Liver (tissue), 9 donors: ENCODE results near the gene NEK6. TPM values are rescaled to one million over a fixed set of nuclear protein-coding genes. Genes with fewer than 3 reads are reported as not detected.

Experiments
- DNase-seq: peaks from one replicate; pipeline ENCODE4 v3.0.0-alpha.2; 2017; ENCODE audit warnings: low spot score
- H3K27ac ChIP-seq, 2 donors: one replicate each; pipeline ENCODE4 v1.7.0; 2013; ENCODE audit warnings: inconsistent platforms in 2 of 2, low read length in 2 of 2, control low read depth in 1 of 2, low read depth in 1 of 2, mild to moderate bottlenecking in 1 of 2
- H3K27me3 ChIP-seq, 4 donors: one replicate each; pipeline versions ENCODE4 v1.6.1 to v1.7.0; 2013; ENCODE audit warnings: low read length in 3 of 4, inconsistent platforms in 1 of 4, mild to moderate bottlenecking in 1 of 4, moderate library complexity in 1 of 4; ENCODE audit not compliant: control insufficient read depth in 4 of 4, insufficient read depth in 4 of 4
- H3K36me3 ChIP-seq, 4 donors: one replicate each; pipeline versions ENCODE4 v1.6.1 to v1.7.0; 2013; ENCODE audit warnings: low read length in 3 of 4, mild to moderate bottlenecking in 3 of 4, low read depth in 1 of 4, moderate library complexity in 1 of 4; ENCODE audit not compliant: control insufficient read depth in 4 of 4, insufficient read depth in 3 of 4
- H3K4me1 ChIP-seq, 4 donors: one replicate each; pipeline versions ENCODE4 v1.6.1 to v1.7.0; 2013; ENCODE audit warnings: low read length in 3 of 4, mild to moderate bottlenecking in 3 of 4, moderate library complexity in 1 of 4; ENCODE audit not compliant: control insufficient read depth in 4 of 4, insufficient read depth in 4 of 4
- H3K4me3 ChIP-seq, 3 donors: one replicate each; pipeline versions ENCODE4 v1.6.1 to v1.7.0; 2013; ENCODE audit warnings: low read length in 3 of 3, control low read depth in 1 of 3, low read depth in 1 of 3, mild to moderate bottlenecking in 1 of 3
- H3K9ac ChIP-seq, 2 donors: one replicate each; pipeline ENCODE4 v1.7.0; 2013; ENCODE audit warnings: low read length in 2 of 2, mild to moderate bottlenecking in 2 of 2, moderate library complexity in 2 of 2, control low read depth in 1 of 2, low read depth in 1 of 2
- H3K9me3 ChIP-seq, 4 donors: one replicate each; pipeline versions ENCODE4 v1.6.1 to v1.7.0; 2013; ENCODE audit warnings: low read length in 3 of 4; ENCODE audit not compliant: control insufficient read depth in 4 of 4
- ATF3 ChIP-seq: IDR thresholded peaks from 2 replicates; pipeline ENCODE4 v1.6.1; 2016; ENCODE audit warnings: antibody characterized with exemption
- CTCF ChIP-seq: fragments of 150-350 bp; IDR thresholded peaks from 2 replicates; pipeline ENCODE4 v1.5.1; 2017; ENCODE audit warnings: improper control_type of control experiment, low read depth, low read length; ENCODE audit not compliant: missing input control
- EGR1 ChIP-seq, 2 donors: IDR thresholded peaks; 2 replicates each; pipeline ENCODE4 v1.6.1; 2016 to 2018; ENCODE audit warnings: antibody characterized with exemption in 2 of 2, low read depth in 2 of 2
- FOXA1 ChIP-seq: IDR thresholded peaks from 2 replicates; pipeline ENCODE4 v1.6.1; 2016; ENCODE audit warnings: antibody characterized with exemption
- FOXA2 ChIP-seq: IDR thresholded peaks from 2 replicates; pipeline ENCODE4 v1.6.1; 2016; ENCODE audit warnings: antibody characterized with exemption
- GABPA ChIP-seq, 2 donors: IDR thresholded peaks in 1 of 2; conservative IDR thresholded peaks in 1 of 2; 2 replicates each; pipeline ENCODE4 v1.6.1; 2016; ENCODE audit warnings: antibody characterized with exemption in 2 of 2, mild to moderate bottlenecking in 1 of 2, moderate library complexity in 1 of 2
- HNF4A ChIP-seq, 2 donors: conservative IDR thresholded peaks; 2 replicates each; pipeline ENCODE4 v1.6.1; 2016; ENCODE audit warnings: antibody characterized with exemption in 2 of 2, mild to moderate bottlenecking in 2 of 2
- HNF4G ChIP-seq: IDR thresholded peaks from 2 replicates; pipeline ENCODE4 v1.6.1; 2016; ENCODE audit warnings: antibody characterized with exemption
- JUND ChIP-seq, 2 donors: IDR thresholded peaks; 2 replicates each; pipeline ENCODE4 v1.6.1; 2016; ENCODE audit warnings: antibody characterized with exemption in 2 of 2
- MAX ChIP-seq: IDR thresholded peaks from 2 replicates; pipeline ENCODE4 v1.6.1; 2016; ENCODE audit warnings: antibody characterized with exemption
- NR2F2 ChIP-seq: IDR thresholded peaks from 2 replicates; pipeline ENCODE4 v1.6.1; 2016; ENCODE audit warnings: antibody characterized with exemption
- RAD21 ChIP-seq, 2 donors: IDR thresholded peaks; 2 replicates each; pipeline ENCODE4 v1.6.1; 2016; ENCODE audit warnings: antibody characterized with exemption in 2 of 2, mild to moderate bottlenecking in 2 of 2
- REST ChIP-seq: IDR thresholded peaks from 2 replicates; pipeline ENCODE4 v1.6.1; 2016; ENCODE audit warnings: antibody characterized with exemption, mild to moderate bottlenecking
- RXRA ChIP-seq, 2 donors: IDR thresholded peaks; 2 replicates each; pipeline ENCODE4 v1.6.1; 2017 to 2018; ENCODE audit warnings: antibody characterized with exemption in 2 of 2, mild to moderate bottlenecking in 1 of 2
- SP1 ChIP-seq: IDR thresholded peaks from 2 replicates; pipeline ENCODE4 v1.6.1; 2018; ENCODE audit warnings: antibody characterized with exemption, mild to moderate bottlenecking
- TAF1 ChIP-seq: conservative IDR thresholded peaks from 2 replicates; pipeline ENCODE4 v1.6.1; 2016; ENCODE audit warnings: antibody characterized with exemption, mild to moderate bottlenecking
- YY1 ChIP-seq: IDR thresholded peaks from 2 replicates; pipeline ENCODE4 v1.6.1; 2016; ENCODE audit warnings: antibody characterized with exemption, mild to moderate bottlenecking
- ZBTB33 ChIP-seq: IDR thresholded peaks from 2 replicates; pipeline ENCODE4 v1.6.1; 2016; ENCODE audit warnings: antibody characterized with exemption
- WGBS: extraction: QIAGEN DNeasy Blood & Tissue Kit; methylation state at CpG from one replicate; pipeline ENCODE4 v1.1.7; 2013; 5-methylcytosine and 5-hydroxymethylcytosine counted together
- polyA plus RNA-seq, 2 donors: library from polyadenylated mRNA; stranded (reverse) in 1 of 2; unstranded in 1 of 2; fragments of 200-250 nt in 1 of 2; fragments of >200 nt in 1 of 2; fragmentation: Nextera tagmentation in 1 of 2; extraction: Ambion mirVana in 1 of 2; gene quantifications; one replicate each; pipeline versions ENCODE4 v1.2.1 to v1.2.3, GENCODE V29; 2013 to 2015
- total RNA-seq, 2 donors: library from RNA; depleted of rRNA; stranded (reverse); fragments of >200 nt; gene quantifications; one replicate each; pipeline ENCODE4 v1.2.3, GENCODE V29; 2014
- donor health status: healthy.
- donor health status: healthy.
- donor health status: healthy.
- donor health status: healthy.
- donor health status: healthy.

The NEK6 gene
- total and polyA plus RNA-seq, 4 donors, result 32.5 to 49.7 (median 42.5) TPM

GRCh38 chr9:124330011-124330697, 72.4 kb downstream of the NEK6 start:
- no peak overlapping the region for H3K9ac ChIP-seq
- H3K4me3 ChIP-seq, result no peak overlapping the region
- no peaks in the 10 kb centered on the region for H3K4me1 ChIP-seq
- 94% methylated on average over 29 of the region's 29 CpGs for WGBS
- DNase-seq, result no peak
- no peaks in the 10 kb centered on the region for H3K27me3 ChIP-seq
- peaks cover 17 to 82% (median 50%) of the 10 kb centered on the region in 4 donors for H3K36me3 ChIP-seq
- no peak for TF ChIP-seq MAX
- no peak for TF ChIP-seq RXRA (IDR thresholded peaks at IDR 0.05)
- no peak for TF ChIP-seq FOXA1
- TF ChIP-seq YY1, result no peak
- TF ChIP-seq EGR1 (IDR thresholded peaks at IDR 0.05; ENCODE audit: low read depth in 2 of 2), result no peak
- no peak for TF ChIP-seq GABPA (IDR thresholded peaks at IDR 0.05 in 1 of 2, conservative IDR thresholded peaks at IDR 0.05 in 1 of 2)
- no peak for TF ChIP-seq HNF4A (conservative IDR thresholded peaks at IDR 0.05)
- TF ChIP-seq HNF4G, result no peak
- no peak for TF ChIP-seq SP1
- TF ChIP-seq REST, result no peak
- no peak for TF ChIP-seq TAF1
- TF ChIP-seq ZBTB33, result no peak
- no peak for TF ChIP-seq ATF3
- no peak for TF ChIP-seq CTCF
- TF ChIP-seq FOXA2, result no peak
- TF ChIP-seq JUND (IDR thresholded peaks at IDR 0.05), result no peak
- TF ChIP-seq RAD21 (IDR thresholded peaks at IDR 0.05), result no peak
- TF ChIP-seq NR2F2, result no peak
- no peaks in the 10 kb centered on the region for H3K9me3 ChIP-seq
- no peak overlapping the region for H3K27ac ChIP-seq
